OCI-LY7 (cell line): Measurements from ENCODE around the gene FAM13A.

Experiments
- EZH2phosphoT487 ChIP-seq: fragments of 200-600 bp; sonication (generic); IDR thresholded peaks from 2 replicates; pipeline ENCODE4 v1.6.1; 2018; ENCODE audit warnings: low read depth, borderline replicate concordance, mild to moderate bottlenecking, mixed run types, antibody characterized with exemption, low read length, moderate library complexity, mixed read lengths
- TF ChIP-seq, protein P1 (sequence below): fragments of 200-600 bp; sonication (generic); conservative IDR thresholded peaks from 2 replicates; pipeline ENCODE4 v1.5.1; 2014; ENCODE audit warnings: mild to moderate bottlenecking, antibody characterized with exemption, low read length, moderate library complexity, mixed read lengths

DNA sequence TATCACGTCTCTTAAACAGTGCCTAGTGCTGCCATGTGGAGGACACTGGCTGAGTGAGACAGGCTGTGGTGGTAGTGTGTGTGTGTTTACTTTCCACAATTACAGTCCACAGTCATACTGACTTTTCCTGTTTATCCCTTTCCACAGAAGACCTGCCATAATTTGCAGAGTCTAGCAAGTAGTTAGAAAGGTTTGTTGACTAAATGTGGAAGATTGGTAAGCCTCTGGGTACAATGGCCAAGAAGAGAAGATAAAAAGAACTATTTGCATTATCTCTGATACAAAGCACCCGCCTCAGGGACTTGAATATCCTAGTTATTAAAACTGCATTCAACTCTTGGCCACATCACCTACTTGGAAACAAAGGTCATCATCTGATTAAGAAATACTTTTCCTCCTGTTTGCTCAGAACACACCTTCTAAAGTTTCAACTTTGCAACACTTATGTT, 89.1 kb downstream of the FAM13A start:
- TF ChIP-seq, protein P1, sequence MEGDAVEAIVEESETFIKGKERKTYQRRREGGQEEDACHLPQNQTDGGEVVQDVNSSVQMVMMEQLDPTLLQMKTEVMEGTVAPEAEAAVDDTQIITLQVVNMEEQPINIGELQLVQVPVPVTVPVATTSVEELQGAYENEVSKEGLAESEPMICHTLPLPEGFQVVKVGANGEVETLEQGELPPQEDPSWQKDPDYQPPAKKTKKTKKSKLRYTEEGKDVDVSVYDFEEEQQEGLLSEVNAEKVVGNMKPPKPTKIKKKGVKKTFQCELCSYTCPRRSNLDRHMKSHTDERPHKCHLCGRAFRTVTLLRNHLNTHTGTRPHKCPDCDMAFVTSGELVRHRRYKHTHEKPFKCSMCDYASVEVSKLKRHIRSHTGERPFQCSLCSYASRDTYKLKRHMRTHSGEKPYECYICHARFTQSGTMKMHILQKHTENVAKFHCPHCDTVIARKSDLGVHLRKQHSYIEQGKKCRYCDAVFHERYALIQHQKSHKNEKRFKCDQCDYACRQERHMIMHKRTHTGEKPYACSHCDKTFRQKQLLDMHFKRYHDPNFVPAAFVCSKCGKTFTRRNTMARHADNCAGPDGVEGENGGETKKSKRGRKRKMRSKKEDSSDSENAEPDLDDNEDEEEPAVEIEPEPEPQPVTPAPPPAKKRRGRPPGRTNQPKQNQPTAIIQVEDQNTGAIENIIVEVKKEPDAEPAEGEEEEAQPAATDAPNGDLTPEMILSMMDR = no peak
- no peak for TF ChIP-seq EZH2phosphoT487
